SU-DHL-6 (cell line): Measurements from ENCODE around the gene TICRR.

ENCODE experiments used
- EZH2phosphoT487 ChIP-seq: fragments of 200-600 bp; sonication (generic), shearing (Covaris generic); conservative IDR thresholded peaks from 2 replicates; pipeline ENCODE4 v1.6.1; 2018; ENCODE audit warnings: mild to moderate bottlenecking, antibody characterized with exemption, low read length, moderate library complexity, mixed read lengths
- TF ChIP-seq, protein P1 (sequence below): fragments of 200-600 bp; sonication (generic); IDR thresholded peaks from one replicate; pipeline ENCODE4 v1.5.1; 2017; ENCODE audit warnings: antibody characterized with exemption, mild to moderate bottlenecking, low read length, moderate library complexity; ENCODE audit not compliant: insufficient read depth, poor library complexity, severe bottlenecking

- TF ChIP-seq, protein P1, sequence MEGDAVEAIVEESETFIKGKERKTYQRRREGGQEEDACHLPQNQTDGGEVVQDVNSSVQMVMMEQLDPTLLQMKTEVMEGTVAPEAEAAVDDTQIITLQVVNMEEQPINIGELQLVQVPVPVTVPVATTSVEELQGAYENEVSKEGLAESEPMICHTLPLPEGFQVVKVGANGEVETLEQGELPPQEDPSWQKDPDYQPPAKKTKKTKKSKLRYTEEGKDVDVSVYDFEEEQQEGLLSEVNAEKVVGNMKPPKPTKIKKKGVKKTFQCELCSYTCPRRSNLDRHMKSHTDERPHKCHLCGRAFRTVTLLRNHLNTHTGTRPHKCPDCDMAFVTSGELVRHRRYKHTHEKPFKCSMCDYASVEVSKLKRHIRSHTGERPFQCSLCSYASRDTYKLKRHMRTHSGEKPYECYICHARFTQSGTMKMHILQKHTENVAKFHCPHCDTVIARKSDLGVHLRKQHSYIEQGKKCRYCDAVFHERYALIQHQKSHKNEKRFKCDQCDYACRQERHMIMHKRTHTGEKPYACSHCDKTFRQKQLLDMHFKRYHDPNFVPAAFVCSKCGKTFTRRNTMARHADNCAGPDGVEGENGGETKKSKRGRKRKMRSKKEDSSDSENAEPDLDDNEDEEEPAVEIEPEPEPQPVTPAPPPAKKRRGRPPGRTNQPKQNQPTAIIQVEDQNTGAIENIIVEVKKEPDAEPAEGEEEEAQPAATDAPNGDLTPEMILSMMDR: no peak
- no peak for TF ChIP-seq EZH2phosphoT487
Measured at GRCh38 chr15:89542369-89542768, 32.9 kb upstream of the TICRR start.
